OCI-LY7 (cell line): ENCODE data around the gene TMEM52B. TPM values are rescaled to one million over a fixed set of nuclear protein-coding genes. Genes with fewer than 3 reads are reported as not detected.
A peak's percentile ranks its signal among the peaks of the same experiment; 100 is the strongest.

ENCODE experiments used
- BruUV-seq: library from RNA; stranded (reverse); fragments of 400-500 nt; replicated peaks from 2 replicates; lab custom pipeline; 2021; lab: Mats Ljungman, UMichigan
- CTCF ChIA-PET: fragments of 300-600 bp; sonication (Branson Sonifier 250); formaldehyde crosslinking; loops from one replicate; lab custom pipeline; 2022; ENCODE audit warnings: antibody characterized with exemption; ENCODE audit not compliant: unreplicated experiment; lab: Charles Lee
- POLR2A ChIA-PET: fragments of 300-600 bp; sonication (Branson Sonifier 250); formaldehyde crosslinking; loops from one replicate; lab custom pipeline; 2022; ENCODE audit warnings: antibody characterized with exemption; lab: Charles Lee
- DNase-seq: peaks from one replicate; pipeline ENCODE4 v3.0.0-alpha.2; 2015; ENCODE audit warnings: low spot score
- H2AFZ ChIP-seq: fragments of 200-600 bp; sonication (generic), shearing (Covaris generic); 2 replicates; pipeline ENCODE4 v1.6.1; 2014; ENCODE audit warnings: mild to moderate bottlenecking, antibody characterized with exemption, low read length, moderate library complexity
- H3K27ac ChIP-seq: fragments of 200-600 bp; sonication (generic); 2 replicates; pipeline ENCODE4 v1.5.1; 2014; ENCODE audit warnings: mixed run types, low read depth, mild to moderate bottlenecking, moderate library complexity, low read length, inconsistent platforms; ENCODE audit not compliant: poor library complexity, severe bottlenecking
- H3K36me3 ChIP-seq: fragments of 200-600 bp; sonication (generic); 2 replicates; pipeline ENCODE4 v1.6.1; 2014; ENCODE audit warnings: mild to moderate bottlenecking, antibody characterized with exemption, low read length, moderate library complexity, mixed read lengths; ENCODE audit not compliant: insufficient read depth
- H3K4me1 ChIP-seq: fragments of 200-600 bp; sonication (generic); 2 replicates; pipeline ENCODE4 v1.5.1; 2014; ENCODE audit warnings: mild to moderate bottlenecking, low read length; ENCODE audit not compliant: insufficient read depth, poor library complexity, severe bottlenecking
- H3K4me2 ChIP-seq: fragments of 200-600 bp; sonication (generic); 2 replicates; pipeline ENCODE4 v1.6.1; 2014; ENCODE audit warnings: mild to moderate bottlenecking, low read length
- H3K4me3 ChIP-seq: fragments of 200-600 bp; sonication (generic); 2 replicates; pipeline ENCODE4 v1.5.1; 2014; ENCODE audit warnings: mild to moderate bottlenecking, low read depth, low read length; ENCODE audit not compliant: poor library complexity, severe bottlenecking
- H3K79me2 ChIP-seq: fragments of 200-600 bp; sonication (generic); 2 replicates; pipeline ENCODE4 v1.6.1; 2016; ENCODE audit warnings: low read depth, mild to moderate bottlenecking, low read length, moderate library complexity, mixed read lengths; ENCODE audit not compliant: insufficient read depth
- H3K9me2 ChIP-seq: fragments of 200-600 bp; sonication (generic); 2 replicates; pipeline ENCODE4 v1.6.1; 2016; ENCODE audit warnings: mild to moderate bottlenecking, low read length, mixed read lengths; ENCODE audit not compliant: insufficient read depth
- H3K9me3 ChIP-seq: fragments of 200-600 bp; sonication (generic); 2 replicates; pipeline ENCODE4 v1.6.1; 2014; ENCODE audit warnings: mild to moderate bottlenecking, mixed run types, low read length, mixed read lengths
- H4K20me1 ChIP-seq: fragments of 200-600 bp; sonication (generic); 2 replicates; pipeline ENCODE4 v1.6.1; 2014; ENCODE audit warnings: mild to moderate bottlenecking, antibody characterized with exemption, low read length, moderate library complexity, mixed read lengths; ENCODE audit not compliant: insufficient read depth
- EZH2phosphoT487 ChIP-seq: fragments of 200-600 bp; sonication (generic); IDR thresholded peaks from 2 replicates; pipeline ENCODE4 v1.6.1; 2018; ENCODE audit warnings: low read depth, borderline replicate concordance, mild to moderate bottlenecking, mixed run types, antibody characterized with exemption, low read length, moderate library complexity, mixed read lengths
- intact Hi-C: fragments of 100-400 bp; cut with micrococcal nuclease; formaldehyde crosslinking; loops from one replicate; pipeline ENCODE4 v1.10.0; 2022; ENCODE audit not compliant: unreplicated experiment
- total RNA-seq, 2 experiments: library from RNA; depleted of rRNA in 1 of 2; stranded (reverse); fragments of >200 nt in 1 of 2; shearing (Covaris generic) in 1 of 2; gene quantifications; 2 replicates each; pipeline ENCODE4 v1.2.3, GENCODE V29; 2014 to 2022
- TF ChIP-seq, protein P1 (sequence below): fragments of 200-600 bp; sonication (generic); conservative IDR thresholded peaks from 2 replicates; pipeline ENCODE4 v1.5.1; 2014; ENCODE audit warnings: mild to moderate bottlenecking, antibody characterized with exemption, low read length, moderate library complexity, mixed read lengths

TMEM52B gene
- total RNA-seq, 2 experiments from 2014 or later, result 0.21 TPM; not detected in 1

DNA sequence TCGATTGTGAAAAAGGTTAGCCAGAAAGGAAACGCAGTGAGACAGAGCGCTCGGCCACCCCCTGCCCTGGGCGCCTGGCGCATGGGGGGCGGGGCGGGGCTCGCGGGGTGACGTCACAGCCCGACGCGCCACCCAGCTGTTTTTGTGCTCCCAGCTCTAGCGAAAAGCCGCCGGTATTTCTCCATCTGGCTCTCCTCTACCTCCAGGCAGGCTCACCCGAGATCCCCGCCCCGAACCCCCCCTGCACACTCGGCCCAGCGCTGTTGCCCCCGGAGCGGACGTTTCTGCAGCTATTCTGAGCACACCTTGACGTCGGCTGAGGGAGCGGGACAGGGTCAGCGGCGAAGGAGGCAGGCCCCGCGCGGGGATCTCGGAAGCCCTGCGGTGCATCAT, 33.9 kb downstream of the TMEM52B start, which contains the start of gene GABARAPL1:
Gene GABARAPL1, plus strand, starts transcription at position 139 of the 393 bp plus-strand sequence. Its CDS starts 253 bp downstream, at position 392.
- H3K9me2 ChIP-seq, result no peaks in the 10 kb centered on the region
- H3K79me2 ChIP-seq, result peaks cover 50% of the 10 kb centered on the region
- ChIA-PET CTCF (no interaction called here), POLR2A (interaction anchor here (0.5 to 5.9 kb wide), 12 partner anchors 7 to 181 kb away, joined by 3 to 59 read pairs (median 4); partner anchors contain the start of gene OLR1)
- peak within 1 kb of the TSS; percentile 68 for H2AFZ ChIP-seq
- H3K9me3 ChIP-seq, result no peaks in the 10 kb centered on the region
- TF ChIP-seq, protein P1, sequence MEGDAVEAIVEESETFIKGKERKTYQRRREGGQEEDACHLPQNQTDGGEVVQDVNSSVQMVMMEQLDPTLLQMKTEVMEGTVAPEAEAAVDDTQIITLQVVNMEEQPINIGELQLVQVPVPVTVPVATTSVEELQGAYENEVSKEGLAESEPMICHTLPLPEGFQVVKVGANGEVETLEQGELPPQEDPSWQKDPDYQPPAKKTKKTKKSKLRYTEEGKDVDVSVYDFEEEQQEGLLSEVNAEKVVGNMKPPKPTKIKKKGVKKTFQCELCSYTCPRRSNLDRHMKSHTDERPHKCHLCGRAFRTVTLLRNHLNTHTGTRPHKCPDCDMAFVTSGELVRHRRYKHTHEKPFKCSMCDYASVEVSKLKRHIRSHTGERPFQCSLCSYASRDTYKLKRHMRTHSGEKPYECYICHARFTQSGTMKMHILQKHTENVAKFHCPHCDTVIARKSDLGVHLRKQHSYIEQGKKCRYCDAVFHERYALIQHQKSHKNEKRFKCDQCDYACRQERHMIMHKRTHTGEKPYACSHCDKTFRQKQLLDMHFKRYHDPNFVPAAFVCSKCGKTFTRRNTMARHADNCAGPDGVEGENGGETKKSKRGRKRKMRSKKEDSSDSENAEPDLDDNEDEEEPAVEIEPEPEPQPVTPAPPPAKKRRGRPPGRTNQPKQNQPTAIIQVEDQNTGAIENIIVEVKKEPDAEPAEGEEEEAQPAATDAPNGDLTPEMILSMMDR, result no peak
- TF ChIP-seq EZH2phosphoT487, result no peak
- peak within 1 kb of the TSS; percentile 86 for H3K27ac ChIP-seq
- H3K4me2 ChIP-seq, result peak within 1 kb of the TSS; percentile 78
- peaks cover 32% of the 10 kb centered on the region for H3K36me3 ChIP-seq
- peak; percentile 79 for DNase-seq
- no TSS peak for BruUV-seq
- peak within 1 kb of the TSS; percentile 98 for H3K4me3 ChIP-seq
- peaks cover 21% of the 10 kb centered on the region for H3K4me1 ChIP-seq
- intact Hi-C loops, result loop anchor here (2.0 to 5.0 kb wide), 2 partner anchors 564 to 1810 kb away; no protein-coding TSS in a partner anchor
- no peaks in the 10 kb centered on the region for H4K20me1 ChIP-seq

DNA sequence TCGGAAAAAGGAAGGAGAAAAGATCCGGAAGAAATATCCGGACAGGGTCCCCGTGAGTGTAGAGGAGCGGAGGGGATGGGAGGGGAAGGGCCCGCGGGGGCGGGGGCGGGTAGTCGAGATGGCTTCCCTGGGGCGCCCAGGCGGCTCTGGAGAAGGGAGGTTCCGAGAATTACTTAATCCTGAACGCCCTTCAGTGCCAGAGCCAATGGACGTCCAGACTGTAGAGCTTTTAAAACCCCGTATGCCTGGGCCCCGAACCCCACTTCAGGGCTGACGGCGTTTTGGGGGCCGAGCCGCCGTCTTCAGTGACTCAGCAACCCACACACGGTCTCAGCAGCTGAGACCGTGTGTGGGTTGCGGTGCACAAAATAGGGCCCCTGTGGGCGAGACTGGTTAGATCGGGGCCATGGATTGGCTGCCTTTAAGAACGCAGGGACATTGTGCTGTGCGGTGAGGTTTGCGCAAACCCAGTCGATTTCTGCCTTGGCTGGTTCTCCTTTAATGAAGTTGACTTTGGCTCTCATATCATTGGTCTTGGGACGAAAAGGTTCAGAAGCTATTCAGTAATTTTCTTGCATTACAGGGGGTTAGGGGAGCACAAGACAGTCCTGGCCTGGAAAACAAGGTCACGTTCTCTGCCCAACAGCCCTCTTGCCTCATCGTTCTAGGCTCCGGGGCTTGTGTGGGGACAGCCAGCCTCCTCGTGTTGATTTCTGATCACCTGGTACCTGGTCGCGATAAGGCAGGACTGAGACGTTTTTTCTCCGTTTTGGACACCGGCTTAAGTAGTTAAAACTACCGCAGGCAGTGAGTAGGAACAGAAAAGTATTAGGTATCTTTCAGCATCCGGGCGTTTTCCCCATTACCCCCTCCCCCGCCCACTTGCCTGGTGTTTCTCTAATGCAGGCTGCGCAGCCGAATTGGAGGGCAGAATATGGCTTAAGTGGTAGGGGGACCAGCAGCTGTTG, 34.6 kb downstream of the TMEM52B start:
- H3K9me3 ChIP-seq, result no peaks in the 10 kb centered on the region
- POLR2A ChIA-PET, result interaction anchor here (0.7 to 5.9 kb wide), 15 partner anchors 8 to 188 kb away, joined by 3 to 59 read pairs (median 4); partner anchors contain the start of gene OLR1
- H3K79me2 ChIP-seq, result peaks cover 50% of the 10 kb centered on the region
- H3K27ac ChIP-seq, result peak overlapping the region; percentile 86
- no peaks in the 10 kb centered on the region for H3K9me2 ChIP-seq
- peak; percentile 74 for DNase-seq
- BruUV-seq, result no TSS peak
- intact Hi-C loops, result loop anchor here (1.0 to 5.0 kb wide), 3 partner anchors 14 to 1809 kb away; no protein-coding TSS in a partner anchor
- H3K36me3 ChIP-seq, result peaks cover 39% of the 10 kb centered on the region
- CTCF ChIA-PET, result interaction anchor here (0.6 to 1.3 kb wide), 3 partner anchors 9 to 60 kb away, joined by 3 read pairs; no protein-coding TSS in a partner anchor
- H3K4me2 ChIP-seq, result peak overlapping the region; percentile 78
- H4K20me1 ChIP-seq, result no peaks in the 10 kb centered on the region
- peak overlapping the region; percentile 68 for H2AFZ ChIP-seq
- peak overlapping the region; percentile 98 for H3K4me3 ChIP-seq
- H3K4me1 ChIP-seq, result peaks cover 17% of the 10 kb centered on the region
- TF ChIP-seq, protein P1, result no peak
- no peak for TF ChIP-seq EZH2phosphoT487
